ENCODE results near the gene EMX1.
A peak's percentile ranks its signal among the peaks of the same experiment; 100 is the strongest.

The EMX1 gene

DNA sequence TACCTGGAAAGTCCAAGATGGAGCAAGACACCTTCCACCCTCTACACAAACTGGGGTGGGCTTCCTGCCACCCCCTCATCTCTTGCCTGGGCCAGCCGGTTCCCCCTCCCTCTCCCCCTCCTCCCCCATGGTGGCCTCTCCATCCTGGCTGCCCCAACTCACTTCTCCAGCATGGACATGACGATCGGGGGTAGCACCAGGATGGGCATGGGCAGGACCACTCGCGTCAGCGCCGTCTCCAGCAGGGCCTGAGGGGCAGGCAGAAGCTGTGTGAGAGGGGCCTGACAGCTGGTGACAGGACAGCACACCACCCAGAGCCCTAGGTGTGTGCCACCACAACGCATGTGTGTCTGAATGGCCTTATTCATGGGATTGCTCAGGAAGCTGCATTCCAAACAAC lies 51.0 kb downstream of the EMX1 start:
- H3K4me3 ChIP-seq (ENCODE audit: low read length), result no peak overlapping the region
- WGBS (ENCODE audit: insufficient coverage, insufficient read length), result no CpG with 5 or more reads among the region's 8 CpGs
- no peaks in the 10 kb centered on the region for H3K9me3 ChIP-seq (ENCODE audit: control insufficient read depth, insufficient read depth, low read length)
- no peaks in the 10 kb centered on the region for H3K36me3 ChIP-seq (ENCODE audit: control insufficient read depth, insufficient read depth, low read length)
- H3K27me3 ChIP-seq (ENCODE audit: control insufficient read depth, insufficient read depth, low read length), result no peaks in the 10 kb centered on the region
- DNase-seq (ENCODE audit: low read depth, low spot score), result no peak
- peaks cover 11% of the 10 kb centered on the region for H3K4me1 ChIP-seq (ENCODE audit: control insufficient read depth, insufficient read depth, low read length)
- H3K27ac ChIP-seq (ENCODE audit: low read length), result no peak overlapping the region

DNA sequence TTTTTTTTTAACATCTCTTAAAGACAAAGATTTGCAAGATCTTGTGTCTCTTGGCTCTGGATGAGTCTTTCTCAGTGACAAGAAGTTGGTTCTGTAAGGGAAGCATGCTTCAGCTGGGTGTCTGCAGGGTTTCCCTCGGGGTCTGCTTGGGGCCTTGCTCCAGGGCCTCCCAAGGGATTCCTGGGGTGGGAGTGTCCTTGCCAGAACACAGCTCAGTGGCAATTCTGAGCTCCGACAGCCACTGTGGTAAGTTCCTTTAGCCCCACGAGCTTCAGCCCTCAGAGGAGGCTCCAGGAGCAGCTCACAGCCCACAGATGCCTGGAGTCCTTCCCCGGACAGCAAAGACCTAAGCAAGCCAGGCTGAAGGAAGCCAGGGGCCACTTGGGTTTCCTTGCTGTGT lies 52.4 kb downstream of the EMX1 start:
- DNase-seq (ENCODE audit: low read depth, low spot score), result no peak
- Histone ChIP-seq H3K4me1 (ENCODE audit: control insufficient read depth, insufficient read depth, low read length) (peaks cover 6% of the 10 kb centered on the region), H3K27me3 (ENCODE audit: control insufficient read depth, insufficient read depth, low read length) (no peaks in the 10 kb centered on the region), H3K9me3 (ENCODE audit: control insufficient read depth, insufficient read depth, low read length) (no peaks in the 10 kb centered on the region), H3K36me3 (ENCODE audit: control insufficient read depth, insufficient read depth, low read length) (no peaks in the 10 kb centered on the region), H3K27ac (ENCODE audit: low read length) (no peak overlapping the region), H3K4me3 (ENCODE audit: low read length) (no peak overlapping the region)
- WGBS (ENCODE audit: insufficient coverage, insufficient read length), result no CpG with 5 or more reads among the region's 4 CpGs

DNA sequence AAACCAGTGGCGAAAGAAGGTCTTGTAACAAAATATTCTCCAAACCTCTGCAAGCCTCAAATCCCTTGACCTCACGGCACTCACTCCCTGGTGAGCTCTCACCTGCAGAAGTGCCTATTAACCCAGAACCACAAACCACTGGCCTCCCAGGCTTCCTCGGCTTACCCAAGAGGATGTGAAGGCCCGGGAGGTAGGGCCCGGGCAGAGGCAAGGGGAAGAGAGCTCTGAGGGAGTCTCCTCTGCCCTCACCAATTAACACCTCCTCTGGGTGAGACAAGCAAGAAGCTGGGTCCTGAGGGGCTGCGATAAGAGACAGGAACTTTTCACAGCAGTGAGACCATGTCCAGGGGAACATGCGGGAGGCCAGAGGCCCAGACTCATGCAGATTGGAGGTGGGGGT lies 53.7 kb downstream of the EMX1 start:
- Histone ChIP-seq H3K27ac (ENCODE audit: low read length) (no peak overlapping the region), H3K4me3 (ENCODE audit: low read length) (no peak overlapping the region), H3K36me3 (ENCODE audit: control insufficient read depth, insufficient read depth, low read length) (no peaks in the 10 kb centered on the region), H3K4me1 (ENCODE audit: control insufficient read depth, insufficient read depth, low read length) (peaks cover 6% of the 10 kb centered on the region), H3K9me3 (ENCODE audit: control insufficient read depth, insufficient read depth, low read length) (no peaks in the 10 kb centered on the region), H3K27me3 (ENCODE audit: control insufficient read depth, insufficient read depth, low read length) (no peaks in the 10 kb centered on the region)
- no peak for DNase-seq (ENCODE audit: low read depth, low spot score)
- WGBS (ENCODE audit: insufficient coverage, insufficient read length), result no CpG with 5 or more reads among the region's 7 CpGs

DNA sequence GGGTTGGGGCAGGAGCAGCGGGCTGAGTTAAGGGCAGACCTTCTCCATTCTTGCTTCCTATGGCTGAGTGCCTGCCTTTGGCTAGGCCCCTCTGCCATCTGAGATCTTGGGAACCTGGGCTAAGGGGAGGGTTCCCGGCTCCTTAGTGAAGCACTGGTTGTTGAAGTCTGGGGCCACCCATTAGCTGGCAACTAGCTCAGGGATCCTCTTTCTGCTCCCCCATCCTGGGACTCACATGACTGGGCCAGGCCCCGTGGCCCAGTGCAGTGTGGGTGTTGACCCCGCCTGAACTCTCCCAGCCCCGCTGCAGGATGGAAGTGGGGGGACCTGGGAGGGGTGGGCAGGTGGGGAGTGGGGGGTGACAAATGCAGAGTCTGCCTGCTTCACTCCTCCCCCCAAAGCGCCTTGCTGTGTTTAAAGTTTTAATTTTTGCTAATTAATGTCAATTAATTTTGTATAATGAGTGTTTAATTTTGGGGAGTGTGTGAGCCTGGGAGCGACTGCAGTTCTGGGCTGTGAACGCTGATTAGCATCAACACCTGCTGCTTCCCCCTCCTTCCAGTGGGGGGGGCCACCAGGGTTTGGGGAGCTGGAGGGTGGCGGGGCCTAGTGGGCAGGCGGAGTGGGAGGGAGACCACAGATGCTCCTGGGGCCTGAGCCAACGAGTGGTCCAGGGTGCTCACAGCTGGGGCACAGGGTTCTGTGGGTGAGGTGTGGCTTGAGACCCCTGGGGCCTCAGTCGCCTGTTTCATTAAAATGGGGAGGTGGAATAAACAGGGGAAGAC lies 55.2 kb downstream of the EMX1 start:
- no CpG with 5 or more reads among the region's 12 CpGs for WGBS (ENCODE audit: insufficient coverage, insufficient read length)
- no peak for DNase-seq (ENCODE audit: low read depth, low spot score)
- H3K27ac ChIP-seq (ENCODE audit: low read length), result no peak overlapping the region
- peaks cover 6% of the 10 kb centered on the region for H3K4me1 ChIP-seq (ENCODE audit: control insufficient read depth, insufficient read depth, low read length)
- no peaks in the 10 kb centered on the region for H3K27me3 ChIP-seq (ENCODE audit: control insufficient read depth, insufficient read depth, low read length)
- H3K9me3 ChIP-seq (ENCODE audit: control insufficient read depth, insufficient read depth, low read length), result no peaks in the 10 kb centered on the region
- H3K36me3 ChIP-seq (ENCODE audit: control insufficient read depth, insufficient read depth, low read length), result no peaks in the 10 kb centered on the region
- no peak overlapping the region for H3K4me3 ChIP-seq (ENCODE audit: low read length)

DNA sequence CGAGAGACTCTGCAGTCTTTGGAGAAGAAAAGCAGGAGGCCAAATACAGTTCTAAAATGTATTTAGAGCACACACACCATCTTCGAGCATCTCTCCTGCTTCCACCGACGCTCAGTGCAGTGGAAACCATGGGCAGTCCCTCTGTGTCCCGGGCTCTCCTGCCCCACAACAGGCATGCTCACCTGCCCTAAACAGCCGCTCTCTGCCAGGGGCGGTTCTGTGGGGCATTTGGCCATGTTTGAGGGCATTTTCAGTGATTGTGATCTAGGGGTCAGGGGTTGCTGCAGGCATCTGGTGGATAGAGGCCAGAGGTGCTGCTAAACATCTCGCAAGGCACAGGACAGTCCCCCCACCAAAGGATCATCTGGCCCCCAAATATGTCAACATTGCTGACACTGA lies 55.8 kb downstream of the EMX1 start:
- no peaks in the 10 kb centered on the region for H3K9me3 ChIP-seq (ENCODE audit: control insufficient read depth, insufficient read depth, low read length)
- no peak for DNase-seq (ENCODE audit: low read depth, low spot score)
- no CpG with 5 or more reads among the region's 8 CpGs for WGBS (ENCODE audit: insufficient coverage, insufficient read length)
- no peak overlapping the region for H3K4me3 ChIP-seq (ENCODE audit: low read length)
- peaks cover 6% of the 10 kb centered on the region for H3K4me1 ChIP-seq (ENCODE audit: control insufficient read depth, insufficient read depth, low read length)
- H3K27me3 ChIP-seq (ENCODE audit: control insufficient read depth, insufficient read depth, low read length), result no peaks in the 10 kb centered on the region
- no peaks in the 10 kb centered on the region for H3K36me3 ChIP-seq (ENCODE audit: control insufficient read depth, insufficient read depth, low read length)
- no peak overlapping the region for H3K27ac ChIP-seq (ENCODE audit: low read length)

DNA sequence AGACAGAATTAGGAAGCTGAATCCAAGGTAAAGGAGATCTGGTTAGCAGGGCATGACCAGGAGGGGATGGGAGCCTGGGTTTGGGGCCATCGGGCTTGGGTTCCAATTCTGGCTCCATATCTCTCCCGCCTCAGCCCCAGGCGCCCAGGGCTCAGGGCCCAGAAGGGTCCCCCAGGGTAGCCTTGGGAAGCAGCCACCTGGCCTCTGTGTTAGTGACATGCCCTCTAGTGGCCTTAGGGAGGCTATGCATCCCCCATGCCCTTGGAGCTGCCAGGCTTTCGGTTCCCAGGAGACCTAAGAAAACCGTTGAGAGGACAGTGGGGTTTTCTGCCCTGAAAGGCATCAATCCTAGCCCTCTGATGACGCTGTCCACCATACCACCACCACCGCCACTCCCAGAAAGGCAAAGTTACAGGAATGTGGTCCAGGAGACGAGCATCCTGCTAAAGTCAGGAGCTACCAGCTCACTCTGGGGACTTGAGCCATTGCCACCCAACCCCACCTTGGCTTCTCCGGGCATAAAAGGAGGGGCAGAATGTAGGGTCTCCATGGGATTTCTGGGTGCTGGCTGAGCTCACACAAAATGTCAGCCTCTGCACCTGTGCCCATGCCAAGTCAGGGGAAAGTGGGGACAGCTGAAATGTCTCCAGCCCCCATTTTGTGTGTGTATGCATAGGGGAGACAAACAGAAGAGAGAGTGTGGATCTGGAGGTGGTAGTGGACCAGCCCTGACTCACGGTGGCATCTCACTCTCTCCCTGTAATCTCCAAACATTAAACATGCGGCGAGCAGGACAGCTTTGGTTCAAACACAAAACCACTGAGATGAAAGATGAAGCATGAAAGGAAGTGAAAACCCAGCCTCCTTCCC lies 56.5 kb downstream of the EMX1 start:
- DNase-seq (ENCODE audit: low read depth, low spot score), result peak; percentile 58
- H3K27me3 ChIP-seq (ENCODE audit: control insufficient read depth, insufficient read depth, low read length), result no peaks in the 10 kb centered on the region
- no CpG with 5 or more reads among the region's 12 CpGs for WGBS (ENCODE audit: insufficient coverage, insufficient read length)
- H3K36me3 ChIP-seq (ENCODE audit: control insufficient read depth, insufficient read depth, low read length), result no peaks in the 10 kb centered on the region
- no peak overlapping the region for H3K27ac ChIP-seq (ENCODE audit: low read length)
- no peaks in the 10 kb centered on the region for H3K9me3 ChIP-seq (ENCODE audit: control insufficient read depth, insufficient read depth, low read length)
- H3K4me1 ChIP-seq (ENCODE audit: control insufficient read depth, insufficient read depth, low read length), result peaks cover 6% of the 10 kb centered on the region
- H3K4me3 ChIP-seq (ENCODE audit: low read length), result no peak overlapping the region

DNA sequence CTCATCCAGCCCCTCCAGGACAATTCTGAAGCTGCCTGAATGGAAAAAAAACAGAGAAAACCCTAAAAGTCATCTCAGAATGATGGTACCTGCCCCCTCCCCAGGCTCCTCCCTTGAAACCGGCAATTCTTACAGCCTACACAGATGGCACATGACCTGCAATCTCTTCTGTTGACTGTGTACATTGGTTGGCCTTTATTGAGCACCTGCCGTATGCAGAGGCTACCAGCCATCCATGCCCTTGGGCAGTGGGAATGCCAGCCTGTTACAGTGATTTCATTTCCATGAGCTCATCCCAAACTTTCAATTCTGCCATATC lies 57.1 kb downstream of the EMX1 start:
- Histone ChIP-seq H3K27me3 (ENCODE audit: control insufficient read depth, insufficient read depth, low read length) (no peaks in the 10 kb centered on the region), H3K27ac (ENCODE audit: low read length) (no peak overlapping the region), H3K4me3 (ENCODE audit: low read length) (no peak overlapping the region), H3K36me3 (ENCODE audit: control insufficient read depth, insufficient read depth, low read length) (no peaks in the 10 kb centered on the region), H3K4me1 (ENCODE audit: control insufficient read depth, insufficient read depth, low read length) (peaks cover 6% of the 10 kb centered on the region), H3K9me3 (ENCODE audit: control insufficient read depth, insufficient read depth, low read length) (no peaks in the 10 kb centered on the region)
- no peak for DNase-seq (ENCODE audit: low read depth, low spot score)
- no CpG with 5 or more reads among the region's 2 CpGs for WGBS (ENCODE audit: insufficient coverage, insufficient read length)

DNA sequence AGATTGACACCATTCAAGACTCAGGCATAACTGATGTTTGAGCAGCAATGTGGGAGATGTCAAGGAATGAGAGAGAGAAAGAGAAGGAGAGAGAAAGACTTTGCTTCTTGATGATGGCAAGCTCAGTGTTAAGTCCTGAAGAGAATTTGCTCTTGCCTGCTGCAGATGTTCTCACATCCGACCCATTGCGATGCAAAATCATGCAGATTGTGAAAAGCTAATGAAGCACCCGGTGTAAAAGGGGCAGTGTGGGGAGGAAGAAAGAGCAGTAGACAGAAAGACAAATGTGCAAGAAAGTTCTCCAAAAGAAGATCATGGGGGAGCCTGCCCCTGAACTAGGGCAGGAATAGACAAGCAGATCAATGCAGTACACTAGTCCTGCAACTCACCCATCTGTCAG lies 57.7 kb downstream of the EMX1 start:
- H3K27me3 ChIP-seq (ENCODE audit: control insufficient read depth, insufficient read depth, low read length), result no peaks in the 10 kb centered on the region
- H3K4me3 ChIP-seq (ENCODE audit: low read length), result no peak overlapping the region
- no CpG with 5 or more reads among the region's 3 CpGs for WGBS (ENCODE audit: insufficient coverage, insufficient read length)
- H3K4me1 ChIP-seq (ENCODE audit: control insufficient read depth, insufficient read depth, low read length), result peaks cover 6% of the 10 kb centered on the region
- no peak for DNase-seq (ENCODE audit: low read depth, low spot score)
- H3K36me3 ChIP-seq (ENCODE audit: control insufficient read depth, insufficient read depth, low read length), result no peaks in the 10 kb centered on the region
- H3K9me3 ChIP-seq (ENCODE audit: control insufficient read depth, insufficient read depth, low read length), result no peaks in the 10 kb centered on the region
- H3K27ac ChIP-seq (ENCODE audit: low read length), result no peak overlapping the region

DNA sequence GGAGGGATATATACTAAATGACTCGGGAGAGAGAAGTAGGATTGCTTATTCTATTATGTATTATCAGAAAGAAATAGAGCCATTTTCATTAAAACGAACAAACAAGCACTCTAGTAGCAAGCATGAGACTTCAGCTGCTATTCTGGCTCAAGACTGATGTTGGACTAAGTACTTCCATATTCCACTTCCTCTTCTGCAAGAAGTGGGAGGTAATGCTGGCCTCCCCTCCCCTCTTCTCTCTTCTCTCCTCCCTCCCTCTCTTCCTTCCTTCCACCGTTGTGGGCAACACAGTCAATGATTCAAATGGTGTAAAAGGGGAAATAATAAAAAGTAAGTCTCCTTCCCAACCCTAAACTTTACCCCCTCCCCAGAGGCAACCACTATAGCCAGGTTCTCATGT lies 62.6 kb downstream of the EMX1 start:
- no peaks in the 10 kb centered on the region for H3K27me3 ChIP-seq (ENCODE audit: control insufficient read depth, insufficient read depth, low read length)
- H3K4me1 ChIP-seq (ENCODE audit: control insufficient read depth, insufficient read depth, low read length), result no peaks in the 10 kb centered on the region
- WGBS (ENCODE audit: insufficient coverage, insufficient read length), result no CpG with 5 or more reads among the region's 3 CpGs
- DNase-seq (ENCODE audit: low read depth, low spot score), result no peak
- H3K36me3 ChIP-seq (ENCODE audit: control insufficient read depth, insufficient read depth, low read length), result no peaks in the 10 kb centered on the region
- no peak overlapping the region for H3K4me3 ChIP-seq (ENCODE audit: low read length)
- no peak overlapping the region for H3K27ac ChIP-seq (ENCODE audit: low read length)
- H3K9me3 ChIP-seq (ENCODE audit: control insufficient read depth, insufficient read depth, low read length), result no peaks in the 10 kb centered on the region

DNA sequence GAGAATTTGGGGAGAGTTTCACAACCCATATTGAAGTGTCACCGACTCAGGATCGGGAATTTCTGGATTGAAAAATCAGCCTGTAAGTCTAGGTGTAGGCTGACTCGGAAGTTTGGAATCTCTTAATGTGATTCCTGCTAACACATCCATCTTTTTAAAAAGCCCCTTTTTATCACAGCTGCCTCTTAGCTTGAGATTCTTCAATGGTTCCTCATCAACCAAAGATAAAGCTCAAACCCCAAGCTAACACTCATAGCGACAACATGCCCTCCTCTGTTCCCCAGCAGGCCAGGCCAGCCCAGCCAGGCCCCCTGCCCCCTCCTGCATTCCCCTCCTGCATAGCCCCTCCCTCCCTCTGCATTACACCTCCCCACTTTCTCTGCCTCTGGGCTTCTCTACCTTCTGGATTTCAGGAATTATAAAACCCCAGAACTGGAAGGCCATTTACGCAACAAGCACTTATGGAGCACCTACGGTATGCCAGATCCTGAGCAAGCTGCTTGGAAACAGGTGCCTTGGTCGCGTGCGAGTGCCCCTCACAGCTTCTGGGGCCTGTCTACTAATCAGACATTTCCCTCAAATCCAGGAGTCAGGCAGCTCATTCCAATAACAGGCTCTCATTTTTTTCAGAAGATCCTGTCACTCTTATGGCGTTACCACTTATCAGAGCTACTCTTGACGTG lies 63.4 kb downstream of the EMX1 start:
- WGBS (ENCODE audit: insufficient coverage, insufficient read length), result no CpG with 5 or more reads among the region's 11 CpGs
- no peaks in the 10 kb centered on the region for H3K4me1 ChIP-seq (ENCODE audit: control insufficient read depth, insufficient read depth, low read length)
- no peaks in the 10 kb centered on the region for H3K36me3 ChIP-seq (ENCODE audit: control insufficient read depth, insufficient read depth, low read length)
- no peak overlapping the region for H3K4me3 ChIP-seq (ENCODE audit: low read length)
- DNase-seq (ENCODE audit: low read depth, low spot score), result no peak
- no peaks in the 10 kb centered on the region for H3K9me3 ChIP-seq (ENCODE audit: control insufficient read depth, insufficient read depth, low read length)
- H3K27ac ChIP-seq (ENCODE audit: low read length), result no peak overlapping the region
- no peaks in the 10 kb centered on the region for H3K27me3 ChIP-seq (ENCODE audit: control insufficient read depth, insufficient read depth, low read length)
